Smooth muscle cell of trachea (primary cell): ENCODE results near the gene MAP2K1. TPM values are rescaled to one million over a fixed set of nuclear protein-coding genes. Genes with fewer than 3 reads are reported as not detected.

Experiments used
- total RNA-seq: library from RNA; depleted of rRNA; stranded (reverse); fragments of >200 nt; gene quantifications from 2 replicates; pipeline ENCODE4 v1.2.1, GENCODE V29; 2014

Gene MAP2K1
- total RNA-seq = 25.9 and 36.9 TPM in 2 replicates

GRCh38 chr15:66386204-66387123, at the start of gene MAP2K1:
Gene MAP2K1, plus strand, starts transcription at chr15:66386912. Its CDS starts 436 bp downstream, at chr15:66387348.

DNA sequence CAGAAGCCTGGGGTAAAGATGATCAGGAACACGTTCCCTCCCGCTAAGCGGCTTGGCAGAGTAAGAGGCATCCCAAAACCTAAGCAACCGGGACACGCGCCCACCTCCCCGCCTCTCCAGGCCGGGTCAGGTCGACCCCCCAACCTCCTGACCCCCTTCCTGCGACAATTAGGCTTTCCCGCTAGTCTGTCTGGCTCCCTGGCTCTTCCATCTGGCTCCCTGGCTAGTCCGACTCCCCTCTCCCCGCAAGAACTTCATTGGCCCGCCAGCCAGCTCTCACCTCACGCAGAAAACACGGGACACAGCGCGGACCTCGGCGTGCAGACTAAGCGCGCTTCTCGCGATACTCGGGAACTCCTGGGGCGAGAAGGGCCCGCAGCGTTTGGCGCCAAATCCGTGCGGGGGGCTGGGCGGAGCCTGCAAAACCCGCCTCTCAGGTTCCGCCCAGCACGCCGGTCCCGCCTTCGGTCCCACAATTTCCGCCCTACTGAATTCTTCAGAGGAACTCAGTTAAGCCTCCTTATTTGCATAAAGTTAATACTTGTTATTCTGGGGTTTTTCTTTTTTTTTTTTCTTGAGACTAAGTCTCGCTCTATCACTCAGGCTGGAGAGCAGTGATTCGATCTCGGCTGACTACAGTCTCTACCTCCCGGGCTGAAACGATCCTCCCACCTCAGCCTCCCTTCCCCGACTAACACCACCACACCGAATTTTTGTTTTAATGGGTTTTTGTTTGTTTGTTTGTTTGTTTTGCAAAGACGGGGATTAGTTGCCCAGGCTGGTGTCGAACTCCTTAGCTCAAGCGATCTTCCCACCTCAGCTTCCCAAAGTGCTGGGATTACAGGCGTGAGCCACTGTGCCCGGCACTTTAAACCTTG, 30.1 kb upstream of the MAP2K1 start, which contains the start of gene TIPIN:
Gene TIPIN, minus strand, starts transcription at position 327 of the 878 bp plus-strand sequence. CDS start 3,738 bp downstream, outside the sequence.

DNA sequence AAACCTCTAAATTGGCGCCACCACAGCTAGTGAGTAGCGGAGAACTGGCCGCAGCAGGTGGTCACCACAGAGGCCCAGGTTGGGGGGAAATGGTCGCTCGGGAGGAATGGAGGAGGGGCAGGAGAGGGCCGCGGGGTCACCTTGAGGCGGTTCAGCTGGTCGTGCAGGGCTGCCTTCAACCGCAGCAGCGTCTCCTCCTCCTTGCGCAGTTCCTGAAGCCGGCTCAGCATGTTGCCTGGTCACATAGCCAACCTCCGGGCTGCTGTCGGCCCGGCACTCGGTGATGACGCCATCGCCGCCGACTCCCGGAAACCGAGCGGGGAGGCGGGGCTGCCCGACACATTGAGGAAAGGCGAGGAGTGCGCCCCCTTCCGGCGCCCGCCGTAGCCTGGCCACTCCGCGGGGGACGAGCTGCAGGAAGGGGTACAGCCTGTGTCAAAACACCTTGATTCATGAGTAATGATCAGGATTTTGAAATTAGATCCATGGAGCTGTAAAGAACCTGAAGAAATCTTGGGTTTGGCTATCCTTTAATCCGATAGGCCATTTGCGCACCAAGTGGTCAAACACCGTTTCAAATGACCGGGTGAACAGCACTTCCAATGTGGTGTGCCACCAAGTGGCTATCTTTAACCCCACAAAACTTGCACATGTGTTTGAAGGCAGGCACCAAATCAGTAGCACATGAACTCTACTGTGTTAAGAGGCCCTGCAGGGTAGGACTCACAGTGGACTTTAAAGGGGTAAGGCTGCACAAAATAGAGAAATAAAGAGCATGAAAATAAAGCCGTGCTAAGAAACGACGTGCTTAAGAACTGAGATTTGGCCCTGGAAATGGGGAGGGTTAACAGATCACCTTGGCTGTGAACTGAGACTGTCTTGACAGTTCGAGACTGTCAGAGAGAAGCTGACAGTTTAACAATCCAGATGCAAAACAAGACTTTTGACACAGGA, 111.1 kb downstream of the MAP2K1 start, which contains the start of gene SNAPC5:
Gene SNAPC5, minus strand, starts transcription at position 261 of the 954 bp plus-strand sequence. Its CDS starts 31 bp downstream, at position 230.

DNA sequence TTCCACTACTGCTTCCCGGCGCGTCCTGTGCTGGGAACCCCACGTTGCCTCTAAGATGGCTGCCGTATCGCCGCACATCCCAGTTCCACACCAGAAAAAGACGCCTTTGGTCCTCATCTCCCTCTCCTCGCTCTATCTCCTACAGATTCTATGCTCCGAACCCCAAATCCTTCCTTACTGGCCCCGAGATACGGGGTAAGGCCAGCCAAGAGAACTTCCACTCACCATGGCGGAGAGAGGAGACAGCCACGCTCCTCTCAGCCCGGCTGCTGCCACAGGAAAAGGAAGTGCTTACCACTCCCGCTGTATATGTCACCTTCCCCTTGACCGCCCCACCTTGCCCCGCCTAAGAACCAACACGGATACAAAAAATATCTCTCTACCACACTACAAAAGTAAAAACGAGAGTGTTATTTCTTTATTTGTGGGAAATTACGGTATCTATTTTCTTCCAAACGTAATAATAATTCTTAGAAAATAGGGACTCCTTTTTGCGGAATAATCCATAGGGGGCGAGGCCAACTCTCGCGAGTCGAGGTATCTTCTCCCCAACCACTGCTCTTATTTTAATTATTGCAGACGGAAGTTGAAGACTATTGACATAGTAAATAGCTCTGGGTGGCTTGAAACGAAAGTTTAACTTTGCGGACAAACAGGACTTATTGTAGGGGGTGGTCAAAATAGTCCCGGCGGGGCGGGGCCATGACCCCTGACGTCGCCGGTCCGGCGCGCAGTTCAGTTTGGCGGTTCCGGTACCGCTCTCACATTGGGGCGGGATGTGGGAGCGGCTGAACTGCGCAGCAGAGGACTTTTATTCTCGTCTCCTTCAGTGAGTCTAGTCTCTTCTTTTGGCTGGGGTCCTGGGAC, 118.1 kb downstream of the MAP2K1 start, which contains the start of the genes RPL4 and ZWILCH:
Gene RPL4, minus strand, starts transcription at position 293 of the 867 bp plus-strand sequence. Its CDS starts 65 bp downstream, at position 228.
Gene ZWILCH, plus strand, starts transcription at position 764 of the 867 bp plus-strand sequence. Its CDS starts 13 bp downstream, at position 777.

Other genes with a start within 250 kb of the MAP2K1 start
- not detected in 2 replicates for gene MEGF11, start 133.2 kb upstream of the MAP2K1 start, total RNA-seq
- 25.9 and 29.1 TPM in 2 replicates for gene DIS3L, start 93.3 kb upstream of the MAP2K1 start, total RNA-seq
- 10.6 and 15.1 TPM in 2 replicates for gene TIPIN, start 30.2 kb upstream of the MAP2K1 start, total RNA-seq
- 20.5 and 27.5 TPM in 2 replicates for gene SNAPC5, start 110.8 kb downstream of the MAP2K1 start, total RNA-seq
- gene RPL4, start 117.9 kb downstream of the MAP2K1 start, total RNA-seq = 2,276 and 4,330 TPM in 2 replicates
- 7.9 and 28.7 TPM in 2 replicates for gene ZWILCH, start 118.4 kb downstream of the MAP2K1 start, total RNA-seq
- gene LCTL, start 179.1 kb downstream of the MAP2K1 start, total RNA-seq = 2.6 TPM in 2 replicates